ENCODE measurements around the gene ZNF83. TPM values are rescaled to one million over a fixed set of nuclear protein-coding genes. Genes with fewer than 3 reads are reported as not detected.

The ZNF83 gene
- 17.5 and 23.5 TPM in 2 replicates for total RNA-seq

DNA sequence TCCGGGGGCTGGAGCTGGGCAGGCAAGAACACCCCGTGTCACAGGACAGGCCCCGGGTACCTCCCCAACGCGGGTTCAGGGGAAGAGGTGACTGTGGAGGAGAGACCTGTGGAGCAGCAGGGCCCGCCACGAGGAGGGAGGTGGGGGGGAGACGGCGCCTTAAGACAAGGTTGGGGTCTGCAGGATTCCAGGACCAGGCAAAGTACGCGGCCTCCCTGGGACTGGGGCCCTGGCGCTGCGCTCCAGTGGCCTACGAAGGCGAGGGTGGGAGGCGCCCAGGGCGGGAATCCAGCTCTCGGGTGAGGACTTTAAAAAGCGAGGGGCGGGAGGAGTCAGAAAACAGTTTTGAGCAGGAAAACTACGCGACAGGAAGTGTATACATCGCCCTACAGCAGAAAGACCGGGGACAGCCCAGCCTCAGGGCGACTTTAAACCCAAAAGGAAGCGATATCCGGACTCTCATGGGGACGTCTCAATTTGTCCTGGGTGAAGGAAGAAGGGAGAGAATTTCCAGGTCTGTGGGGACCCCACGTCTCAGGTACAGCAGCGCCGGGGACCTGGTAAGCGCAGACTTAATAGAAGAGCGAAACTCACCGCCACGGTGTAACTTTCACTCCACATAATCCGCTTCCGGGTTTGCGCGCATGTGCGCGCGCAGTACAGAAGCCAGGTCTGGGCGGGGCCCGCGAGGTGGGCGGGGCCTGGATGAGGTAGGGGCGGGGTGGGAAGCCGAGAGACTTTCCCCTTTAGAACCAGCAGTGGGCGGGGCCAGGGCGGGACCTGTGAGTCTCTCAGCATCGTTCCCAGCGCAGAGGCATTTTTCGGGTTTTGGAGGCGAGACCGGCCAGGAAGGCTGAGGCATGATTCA lies at the start of gene ZNF83:
Gene ZNF83, minus strand, starts transcription at position 638 of the 868 bp plus-strand sequence.

DNA sequence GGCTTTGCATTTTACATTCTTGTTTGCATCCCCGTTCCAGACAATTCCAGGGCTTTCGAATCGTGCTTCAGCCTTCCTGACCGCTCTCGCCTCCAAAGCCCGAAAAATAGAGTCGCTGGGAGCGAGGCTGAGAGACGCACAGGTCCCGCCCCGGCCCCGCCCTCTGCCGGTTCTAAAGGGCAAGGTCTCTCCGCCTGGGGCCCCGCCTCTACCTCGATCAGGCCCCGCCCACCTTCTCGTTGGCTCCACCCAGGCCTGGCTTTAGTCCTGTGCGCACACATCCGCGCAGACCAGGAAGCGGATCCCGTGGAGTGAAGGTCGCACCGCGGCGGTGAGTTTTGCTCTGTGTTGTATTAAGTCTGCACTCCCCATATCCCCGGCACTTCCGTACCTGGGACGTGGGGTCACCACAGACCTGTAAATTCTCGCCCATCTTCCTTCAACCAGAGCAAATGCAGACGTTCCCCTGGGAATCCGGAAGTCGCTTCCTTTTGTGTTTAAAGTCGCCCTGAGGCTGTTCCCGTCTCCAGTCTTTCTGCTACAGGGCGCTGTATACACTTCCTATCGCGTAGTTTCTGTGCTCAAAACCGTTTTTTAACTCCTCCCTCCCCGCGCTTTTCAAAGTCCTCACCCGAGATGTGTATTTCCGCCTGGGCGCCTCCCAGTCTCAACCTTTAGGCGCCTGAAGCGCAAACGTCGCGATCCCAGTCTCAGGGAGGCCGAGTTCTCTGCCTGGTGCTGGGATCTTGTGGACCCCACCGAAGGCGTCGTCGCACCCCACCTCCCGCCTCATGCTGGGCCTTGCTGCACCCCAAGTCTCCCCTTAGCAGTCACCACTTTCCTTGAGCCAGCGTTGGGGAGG lies 67.9 kb downstream of the ZNF83 start, which contains the start of gene ZNF701:
Gene ZNF701, plus strand, starts transcription at position 288 of the 862 bp plus-strand sequence. CDS start 3,861 bp downstream, outside the sequence.

Other genes with a start within 250 kb of the ZNF83 start
- gene ZNF528, start 240.5 kb downstream of the ZNF83 start, total RNA-seq: 1.8 and 5.2 TPM in 2 replicates
- gene ZNF534, start 209.2 kb downstream of the ZNF83 start, total RNA-seq: not detected in 2 replicates
- gene ZNF578, start 184.8 kb downstream of the ZNF83 start, total RNA-seq: 0.16 and 1.4 TPM in 2 replicates
- gene ZNF808, start 110.7 kb downstream of the ZNF83 start, total RNA-seq: 6.0 and 6.7 TPM in 2 replicates
- 6.0 and 8.9 TPM in 2 replicates for gene ZNF701, start 68.1 kb downstream of the ZNF83 start, total RNA-seq
- gene ZNF611, start 96.7 kb upstream of the ZNF83 start, total RNA-seq: 8.1 and 9.1 TPM in 2 replicates
- gene ZNF600, start 148.4 kb upstream of the ZNF83 start, total RNA-seq: 2.0 and 3.9 TPM in 2 replicates
- 7.0 and 16.4 TPM in 2 replicates for gene ZNF28, start 183.3 kb upstream of the ZNF83 start, total RNA-seq
- gene ZNF468, start 219.3 kb upstream of the ZNF83 start, total RNA-seq: 9.1 and 12.0 TPM in 2 replicates